NT2/D1 (cell line): ENCODE data around the gene CFAP107.

Experiments used
- YY1 ChIP-seq: IDR thresholded peaks from 2 replicates; pipeline ENCODE4 v1.6.1; 2011; ENCODE audit not compliant: insufficient read length, insufficient read depth
- ZNF274 ChIP-seq: IDR thresholded peaks from 2 replicates; pipeline ENCODE4 v1.6.1; 2011; ENCODE audit warnings: mild to moderate bottlenecking, low read depth, low read length

DNA sequence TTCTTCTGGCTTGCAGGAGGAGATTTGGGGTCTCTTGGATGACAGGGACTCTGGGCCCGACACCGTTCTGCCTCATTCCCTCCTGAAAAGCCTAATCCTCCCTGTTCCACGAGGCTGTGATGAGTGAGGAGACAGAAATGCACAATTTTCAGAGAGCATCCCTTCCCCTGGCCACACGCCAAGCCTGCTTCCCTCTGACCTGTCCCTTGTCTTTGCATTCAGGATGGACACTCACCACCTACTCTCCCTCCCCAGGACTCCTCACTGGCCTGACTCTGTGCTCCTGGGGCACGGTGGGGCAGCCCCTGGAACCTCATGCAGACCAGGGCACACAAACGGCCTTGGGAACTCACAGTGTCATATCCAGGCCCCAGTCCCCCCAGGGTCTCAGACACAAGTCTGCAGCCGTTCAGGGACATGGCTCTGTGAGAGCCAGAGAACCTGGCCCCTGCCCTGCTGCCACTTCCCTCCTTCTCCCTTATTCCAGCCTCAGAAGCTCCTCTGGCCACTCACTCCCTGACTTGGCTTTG, 24.0 kb downstream of the CFAP107 start:
- TF ChIP-seq ZNF274 (no peak), YY1 (no peak)
